AG10803 (cell line): ENCODE results near the gene RYR2.
A peak's percentile ranks its signal among the peaks of the same experiment; 100 is the strongest.

Source experiments
- DNase-seq: peaks from one replicate; pipeline ENCODE4 v3.0.0; 2010; ENCODE audit warnings: low read depth
- H3K4me3 ChIP-seq: 2 replicates; pipeline ENCODE4 v1.5.1; 2011; ENCODE audit warnings: mild to moderate bottlenecking, low read length, control low read depth
- TF ChIP-seq, protein P1 (sequence below): conservative IDR thresholded peaks from 2 replicates; pipeline ENCODE4 v1.5.1; 2011; ENCODE audit warnings: mild to moderate bottlenecking, low read length, control low read depth, inconsistent platforms

Gene RYR2

DNA sequence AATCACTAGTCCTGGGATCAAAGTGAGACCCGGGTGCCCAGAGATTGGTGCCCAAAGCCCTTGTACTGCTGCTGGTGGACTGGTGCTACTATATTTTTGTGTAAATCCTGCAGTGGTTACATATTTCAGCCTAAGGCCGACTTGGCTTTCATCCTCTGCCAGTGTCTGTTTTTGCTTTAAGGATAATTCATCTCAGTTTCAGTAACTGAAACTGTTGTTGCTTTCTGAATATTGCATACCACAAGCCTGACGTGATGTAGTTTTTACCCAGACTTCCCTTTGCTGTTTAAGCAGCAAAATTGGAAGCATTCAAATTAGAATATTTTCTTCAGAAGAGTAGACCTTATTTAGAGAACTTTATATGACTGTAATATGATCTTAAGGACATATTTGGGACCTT, 341.8 kb downstream of the RYR2 start:
- TF ChIP-seq, protein P1, sequence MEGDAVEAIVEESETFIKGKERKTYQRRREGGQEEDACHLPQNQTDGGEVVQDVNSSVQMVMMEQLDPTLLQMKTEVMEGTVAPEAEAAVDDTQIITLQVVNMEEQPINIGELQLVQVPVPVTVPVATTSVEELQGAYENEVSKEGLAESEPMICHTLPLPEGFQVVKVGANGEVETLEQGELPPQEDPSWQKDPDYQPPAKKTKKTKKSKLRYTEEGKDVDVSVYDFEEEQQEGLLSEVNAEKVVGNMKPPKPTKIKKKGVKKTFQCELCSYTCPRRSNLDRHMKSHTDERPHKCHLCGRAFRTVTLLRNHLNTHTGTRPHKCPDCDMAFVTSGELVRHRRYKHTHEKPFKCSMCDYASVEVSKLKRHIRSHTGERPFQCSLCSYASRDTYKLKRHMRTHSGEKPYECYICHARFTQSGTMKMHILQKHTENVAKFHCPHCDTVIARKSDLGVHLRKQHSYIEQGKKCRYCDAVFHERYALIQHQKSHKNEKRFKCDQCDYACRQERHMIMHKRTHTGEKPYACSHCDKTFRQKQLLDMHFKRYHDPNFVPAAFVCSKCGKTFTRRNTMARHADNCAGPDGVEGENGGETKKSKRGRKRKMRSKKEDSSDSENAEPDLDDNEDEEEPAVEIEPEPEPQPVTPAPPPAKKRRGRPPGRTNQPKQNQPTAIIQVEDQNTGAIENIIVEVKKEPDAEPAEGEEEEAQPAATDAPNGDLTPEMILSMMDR, result no peak
- no peak overlapping the region for H3K4me3 ChIP-seq
- DNase-seq, result peak; percentile 18

DNA sequence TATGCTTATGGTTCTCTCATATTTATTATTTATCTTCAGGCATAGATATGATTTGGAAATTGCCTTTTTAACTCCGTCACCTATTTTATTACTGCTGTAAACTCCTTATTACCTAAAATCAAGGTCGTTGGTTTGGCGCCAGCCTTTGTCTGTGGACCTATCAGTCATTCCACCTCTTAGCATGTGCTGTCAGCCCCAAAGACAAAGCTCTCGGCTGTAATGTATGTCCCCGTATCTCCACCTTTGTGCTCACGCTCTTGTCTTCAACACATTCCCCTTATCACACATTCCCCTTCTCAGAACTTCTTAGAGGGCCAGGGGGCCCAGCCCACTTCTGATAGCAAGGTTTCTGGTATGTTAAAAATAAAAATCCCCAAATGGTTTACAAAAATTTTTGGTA, 342.2 kb downstream of the RYR2 start:
- TF ChIP-seq, protein P1, result no peak
- no peak overlapping the region for H3K4me3 ChIP-seq
- DNase-seq, result no peak

DNA sequence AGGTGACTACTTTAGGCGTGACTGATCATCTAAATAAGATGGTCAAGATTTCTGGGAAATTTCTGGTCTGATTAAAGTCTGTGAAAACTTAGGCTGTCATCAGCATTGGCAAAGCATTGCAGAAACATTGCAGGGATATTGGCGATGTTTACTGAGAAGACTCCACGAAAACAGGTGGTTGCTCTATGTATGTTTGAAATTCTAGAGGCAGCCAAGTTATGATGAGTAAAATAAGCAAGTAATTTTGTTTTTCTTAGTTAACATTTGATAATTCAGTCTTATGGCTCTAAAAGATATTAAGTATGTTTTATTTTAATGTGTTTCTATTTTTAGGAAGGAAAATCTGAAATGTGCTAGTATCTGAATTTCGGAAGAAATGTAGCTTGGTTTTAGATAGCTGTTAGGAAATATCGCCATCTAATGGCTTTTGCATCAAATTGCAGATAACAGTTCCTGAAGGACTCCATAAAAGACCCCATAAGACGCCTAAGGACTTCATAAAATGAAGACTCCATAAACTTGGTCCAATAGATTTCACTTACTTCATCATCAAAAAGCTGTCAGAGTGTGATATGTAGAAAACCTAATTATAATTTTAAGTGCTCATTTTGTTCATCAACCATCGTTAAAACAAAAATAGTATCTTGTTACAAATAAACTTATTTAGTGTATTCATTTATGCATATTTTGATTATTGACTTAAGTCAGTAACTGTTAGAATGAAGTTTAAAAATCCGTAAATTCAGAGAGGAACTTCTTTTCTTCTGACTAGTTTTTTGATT, 344.6 kb downstream of the RYR2 start:
- TF ChIP-seq, protein P1, result peak; percentile 69
- peak; percentile 6 for DNase-seq
- no peak overlapping the region for H3K4me3 ChIP-seq

DNA sequence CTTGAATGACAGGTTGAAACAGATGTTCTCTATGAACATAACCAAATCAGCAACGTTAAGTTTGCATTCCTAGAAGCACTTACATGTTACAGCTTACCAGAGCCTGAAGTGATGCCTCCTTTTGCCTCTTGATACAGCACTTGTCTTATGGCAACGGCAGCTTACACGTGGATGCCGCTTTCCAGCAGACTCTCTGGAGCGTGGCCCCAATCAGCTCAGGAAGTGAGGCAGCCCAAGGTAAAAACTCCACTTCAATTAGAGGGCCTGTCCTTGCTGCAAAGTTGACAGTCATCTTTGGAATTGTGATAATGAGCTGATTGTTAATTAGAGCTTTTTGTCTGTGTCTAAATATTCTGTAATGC, 345.1 kb downstream of the RYR2 start:
- TF ChIP-seq, protein P1, result no peak
- no peak overlapping the region for H3K4me3 ChIP-seq
- DNase-seq, result no peak

DNA sequence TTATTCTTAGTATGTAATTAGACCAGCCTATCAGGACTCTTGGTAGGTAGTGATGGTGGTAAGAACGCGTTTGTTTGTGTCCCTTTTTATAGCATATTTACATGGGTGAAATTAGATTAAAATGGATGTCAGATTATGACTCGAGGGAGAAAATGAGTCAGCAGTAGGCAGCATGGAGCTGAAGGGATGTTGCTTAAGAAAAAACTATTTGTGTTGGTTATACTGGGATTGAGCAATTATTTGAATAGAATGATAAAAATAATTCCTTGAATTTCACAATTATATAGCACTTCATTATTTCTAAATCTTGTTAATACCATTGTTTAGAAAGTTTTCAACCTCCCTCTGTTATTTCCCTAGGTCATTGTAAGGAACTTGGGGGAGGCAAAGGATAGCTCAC, 348.8 kb downstream of the RYR2 start:
- no peak overlapping the region for H3K4me3 ChIP-seq
- TF ChIP-seq, protein P1, result no peak
- no peak for DNase-seq

DNA sequence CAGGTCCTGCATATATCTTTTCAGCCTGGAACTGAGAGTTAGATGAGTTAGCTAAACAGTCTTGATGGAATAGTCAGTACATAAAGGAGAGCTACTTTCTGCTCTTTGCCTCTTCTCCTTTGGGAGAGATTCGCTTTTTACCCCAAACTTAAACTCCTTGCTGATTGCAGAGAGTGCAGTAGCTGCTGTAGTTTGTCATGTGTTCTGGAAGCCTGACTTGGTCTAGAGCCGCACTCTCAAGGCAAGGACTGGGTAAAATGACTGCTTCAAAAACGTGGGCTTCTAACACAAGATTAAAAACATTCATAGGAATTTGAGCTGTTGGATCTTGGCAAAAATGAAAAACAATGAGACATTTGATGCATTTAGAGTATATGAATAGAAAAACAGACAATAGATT, 351.6 kb downstream of the RYR2 start:
- no peak overlapping the region for H3K4me3 ChIP-seq
- no peak for DNase-seq
- TF ChIP-seq, protein P1, result no peak

DNA sequence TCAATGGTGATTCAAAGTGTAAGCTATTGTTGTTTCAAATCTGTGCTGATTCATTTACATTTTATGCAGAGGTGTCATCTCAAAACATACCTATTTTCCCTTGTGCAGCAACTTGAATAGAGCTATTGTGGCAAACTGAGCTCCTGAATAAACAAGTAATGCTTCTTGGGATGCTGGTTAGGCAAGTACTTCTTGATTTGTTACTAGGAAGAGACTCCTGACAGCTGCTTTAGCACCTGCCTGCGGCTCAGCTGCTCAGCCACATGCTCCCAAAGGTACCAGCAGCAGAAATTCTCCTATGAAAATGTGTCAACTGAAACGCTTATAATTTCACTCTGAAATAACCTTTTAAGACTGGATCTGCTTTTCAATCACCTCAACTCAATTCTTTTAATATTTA, 352.3 kb downstream of the RYR2 start:
- no peak for DNase-seq
- TF ChIP-seq, protein P1, result no peak
- H3K4me3 ChIP-seq, result no peak overlapping the region
